ENCODE measurements around the gene DAB2IP.
A peak's percentile ranks its signal among the peaks of the same experiment; 100 is the strongest.
"Not testable (repeated sequence)": the region's sequence is repeated elsewhere in the genome, so short reads cannot be mapped to it uniquely, and the experiment has no call there.

DAB2IP gene

GRCh38 chr9:121626012-121626411 lies 25.4 kb upstream of the DAB2IP start:
- no peak for DNase-seq (ENCODE audit: low spot score)

DNA sequence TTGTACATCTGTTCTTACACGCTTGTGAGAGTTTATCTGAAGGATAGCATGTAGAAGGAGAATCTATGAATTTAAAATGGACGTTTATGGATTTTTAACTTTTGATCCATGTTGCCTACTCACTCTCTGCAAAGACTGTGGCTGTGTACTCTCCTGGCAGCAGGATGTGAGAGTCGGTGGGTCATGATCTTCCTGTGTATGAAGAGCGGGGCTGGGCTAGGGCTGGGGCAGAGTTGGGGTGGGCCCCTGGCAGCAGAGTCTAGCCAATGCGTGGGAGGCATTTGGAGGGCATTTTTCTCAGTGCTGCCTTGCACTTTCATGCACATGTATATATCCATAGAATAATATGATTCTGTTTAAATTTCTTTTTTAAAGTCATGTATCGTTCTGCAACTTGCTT lies 24.0 kb upstream of the DAB2IP start:
- no peak for DNase-seq (ENCODE audit: low spot score)

- DNase-seq (ENCODE audit: low spot score): no peak
Observed at GRCh38 chr9:121628401-121628800, 23.0 kb upstream of the DAB2IP start.

- no peak for DNase-seq (ENCODE audit: low spot score)
Observed at GRCh38 chr9:121631115-121631514, 20.3 kb upstream of the DAB2IP start.

DNA sequence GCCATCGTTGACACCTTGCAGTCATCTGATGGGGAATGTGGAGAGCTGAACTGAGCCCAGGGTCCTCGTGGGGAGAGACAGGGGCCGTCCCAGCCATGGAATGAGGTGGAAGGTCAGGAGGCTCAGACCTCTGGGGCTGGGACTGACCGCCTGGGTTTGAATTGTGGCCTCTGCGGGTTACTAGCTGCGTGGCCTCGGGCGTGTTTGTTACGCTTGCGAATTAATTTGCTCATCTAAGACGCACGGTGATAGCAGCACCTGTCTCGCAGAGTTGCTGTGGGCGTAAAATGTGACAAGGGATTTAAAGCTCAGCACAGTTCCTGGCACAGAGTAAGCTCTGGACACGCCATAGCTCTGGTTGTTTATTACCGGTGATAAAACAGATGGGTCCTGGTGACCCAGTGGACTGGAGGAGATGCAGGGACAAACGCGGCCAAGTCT lies 19.4 kb upstream of the DAB2IP start:
- no peak for DNase-seq (ENCODE audit: low spot score)

- DNase-seq (ENCODE audit: low spot score): no peak
Observed at GRCh38 chr9:121633119-121633714, 18.2 kb upstream of the DAB2IP start.

DNA sequence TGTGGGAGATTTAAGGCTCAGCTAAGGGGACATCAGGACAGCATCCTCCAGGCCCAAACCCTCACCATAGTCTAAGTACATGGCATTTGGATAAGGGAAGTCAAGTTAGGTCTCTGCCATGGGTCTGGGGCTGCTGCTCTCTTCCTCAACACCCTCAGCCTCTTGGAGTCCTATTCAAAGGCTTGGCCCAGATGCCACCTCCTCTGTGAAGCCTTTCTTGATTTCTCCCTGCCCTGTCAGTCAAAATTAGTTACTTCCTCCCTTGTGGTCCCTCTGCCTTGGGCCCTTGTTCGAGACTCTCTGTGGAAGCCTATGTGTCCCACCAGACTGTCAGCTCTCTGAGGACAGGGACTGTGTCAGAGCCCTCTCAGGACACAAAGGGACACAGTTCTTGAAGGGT lies 17.7 kb upstream of the DAB2IP start:
- DNase-seq (ENCODE audit: low spot score): no peak

DNA sequence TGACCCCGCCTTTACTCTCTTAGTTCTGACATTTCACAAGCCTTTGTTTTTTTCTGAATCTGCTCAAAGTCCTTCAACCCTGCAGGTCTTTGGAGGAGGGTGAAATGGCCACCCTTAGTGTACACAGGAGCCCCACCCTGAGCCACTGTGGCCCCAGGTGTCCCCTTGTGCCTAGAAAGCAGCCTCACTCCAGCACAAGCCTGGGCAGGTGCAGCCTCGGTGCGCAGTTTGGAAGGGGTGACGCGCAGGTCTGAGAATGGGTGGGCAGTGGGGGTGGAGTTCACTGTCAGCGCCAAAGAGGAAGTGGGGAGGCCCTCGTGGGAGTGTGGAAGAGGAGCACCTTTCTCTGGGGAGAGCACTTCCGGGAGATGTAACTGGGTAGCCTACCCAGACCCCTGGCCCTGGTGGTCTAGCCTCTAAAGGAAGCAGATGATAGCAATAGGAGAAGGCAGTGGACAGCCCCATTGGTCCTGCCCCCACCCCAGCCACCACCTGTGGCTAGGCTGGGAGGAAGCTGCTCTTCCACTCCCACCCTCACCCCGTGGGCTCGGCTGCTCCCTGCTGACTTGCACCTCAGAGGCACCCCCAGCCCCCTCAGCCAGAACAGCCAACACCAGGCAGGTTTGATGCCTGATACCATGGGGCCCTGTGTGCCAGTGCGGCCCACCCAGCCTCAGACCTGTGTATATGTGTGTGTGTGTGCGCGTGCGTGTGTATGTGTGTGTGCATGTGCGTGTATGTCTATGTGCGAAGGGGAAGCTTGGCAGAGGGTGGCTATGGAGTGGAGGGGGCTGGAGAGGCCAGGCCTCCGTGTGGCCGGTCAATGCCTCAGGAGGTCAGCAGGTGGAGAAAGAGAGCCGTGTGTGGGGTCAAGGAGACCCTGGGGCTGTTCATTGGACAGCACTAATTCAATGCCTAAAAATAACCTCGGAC lies 16.8 kb upstream of the DAB2IP start:
- peak; percentile 53 for DNase-seq (ENCODE audit: low spot score)

GRCh38 chr9:121635300-121635876 lies 16.0 kb upstream of the DAB2IP start:
- no peak for DNase-seq (ENCODE audit: low spot score)

DNA sequence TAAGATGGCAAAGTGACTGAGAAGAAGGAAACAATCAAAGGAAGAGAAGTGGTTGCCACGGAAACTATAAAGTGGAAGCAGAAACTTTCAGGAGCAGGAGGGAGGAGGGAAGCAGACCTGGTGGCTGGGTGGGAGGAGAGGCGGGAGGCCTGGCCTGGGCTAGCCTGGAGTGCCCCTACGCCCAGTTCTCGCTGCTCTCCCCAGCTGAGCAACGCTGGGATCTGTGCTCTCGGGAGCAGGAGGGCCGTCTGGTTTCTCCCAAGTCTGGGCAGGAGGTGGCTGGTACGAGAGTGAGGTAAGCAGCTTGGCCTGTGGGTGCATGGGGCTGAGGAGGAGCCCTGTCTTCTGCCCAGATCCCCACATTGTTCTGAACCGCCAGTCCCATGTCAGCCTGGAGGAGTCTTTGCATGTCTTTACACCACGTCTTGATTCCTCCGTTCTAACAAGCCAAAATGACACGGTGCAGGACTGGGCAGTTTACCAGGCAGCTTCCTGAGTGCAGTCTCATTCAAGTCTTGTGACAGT lies 15.0 kb upstream of the DAB2IP start:
- DNase-seq (ENCODE audit: low spot score): peak; percentile 43

GRCh38 chr9:121636978-121637712 lies 14.3 kb upstream of the DAB2IP start:
- DNase-seq (ENCODE audit: low spot score): no peak

DNA sequence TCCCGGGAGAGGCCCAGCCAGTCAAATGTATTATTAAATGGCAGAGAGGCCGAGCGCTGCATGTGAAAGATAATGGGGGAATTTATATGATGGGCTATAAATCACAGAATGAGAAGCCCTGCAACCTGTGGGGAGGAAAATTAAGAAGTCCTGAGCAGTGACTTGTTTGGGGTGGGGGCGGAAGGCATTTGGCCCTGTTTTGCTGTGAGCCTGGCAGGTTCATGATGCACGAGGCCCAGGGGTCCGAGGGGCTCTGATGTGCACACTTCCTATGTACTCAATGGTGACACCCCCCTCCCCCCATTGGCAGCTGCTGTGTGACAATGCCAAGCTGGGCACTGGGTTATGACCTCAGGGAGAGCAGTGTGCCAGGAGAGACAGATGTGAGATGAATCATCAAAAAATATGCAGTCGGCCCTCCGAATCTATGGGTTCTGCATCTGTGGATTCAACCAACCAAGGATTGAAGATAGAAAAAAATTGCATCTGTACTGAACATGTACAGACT lies 13.7 kb upstream of the DAB2IP start:
- DNase-seq (ENCODE audit: low spot score): peak; percentile 69

GRCh38 chr9:121638399-121638798 lies 13.0 kb upstream of the DAB2IP start:
- DNase-seq (ENCODE audit: low spot score): no peak

DNA sequence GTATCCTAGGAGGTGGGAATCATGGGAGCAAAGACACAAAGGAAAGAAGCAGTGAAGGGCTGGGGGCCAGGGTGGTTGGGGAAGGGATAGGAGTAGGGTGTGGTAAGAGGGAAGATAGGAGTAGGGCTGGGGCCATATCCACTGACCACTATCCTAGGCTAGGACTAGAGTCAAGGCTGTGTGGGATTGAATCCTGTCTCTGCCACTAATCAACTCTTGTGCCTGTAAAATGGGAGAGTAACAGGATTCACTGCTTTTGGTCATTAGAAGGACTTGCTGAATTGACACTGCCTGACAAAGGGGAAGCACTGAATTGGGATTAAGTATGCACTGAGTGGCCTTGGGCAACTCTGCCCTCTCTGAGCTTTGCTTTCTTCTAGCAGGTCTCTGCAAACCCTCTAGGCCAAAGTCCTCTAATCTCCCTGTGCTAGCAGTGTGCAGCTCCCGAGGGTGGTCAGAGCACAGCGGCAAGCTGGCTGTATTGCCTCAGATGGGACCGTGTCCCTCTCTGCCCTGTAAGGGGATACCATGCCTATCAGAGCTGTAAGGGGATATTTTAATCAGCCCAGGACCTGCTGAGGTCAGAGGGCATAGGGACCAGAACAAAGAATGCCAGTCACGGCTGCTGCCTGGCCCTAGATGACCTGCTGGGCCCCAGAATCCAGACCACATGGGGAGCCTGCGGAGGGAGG lies 12.4 kb upstream of the DAB2IP start:
- no peak for DNase-seq (ENCODE audit: low spot score)

DNA sequence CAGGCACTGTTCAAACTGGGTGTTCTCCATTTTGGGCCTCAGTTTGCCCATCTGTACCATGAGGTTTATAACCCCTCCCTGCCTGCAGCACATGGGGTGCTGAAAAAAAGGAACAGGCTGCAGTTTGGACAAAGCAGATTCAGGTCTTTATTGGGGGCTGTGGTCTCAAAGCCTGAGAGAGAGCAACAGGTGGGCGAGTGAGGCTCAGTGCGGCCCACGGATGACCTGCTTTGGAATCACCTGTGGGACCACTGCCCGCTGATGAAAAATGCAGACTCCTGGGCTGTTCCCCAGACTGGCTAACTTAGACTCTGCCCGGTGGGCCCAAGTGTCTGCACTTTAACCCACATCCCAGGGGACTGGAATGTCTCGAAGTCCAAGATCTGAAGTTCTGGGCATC lies 11.8 kb upstream of the DAB2IP start:
- DNase-seq (ENCODE audit: low spot score): no peak

GRCh38 chr9:121640076-121640475 lies 11.4 kb upstream of the DAB2IP start:
- peak; percentile 65 for DNase-seq (ENCODE audit: low spot score)

- no peak for DNase-seq (ENCODE audit: low spot score)
Observed at GRCh38 chr9:121640491-121641223, 10.8 kb upstream of the DAB2IP start.

- no peak for DNase-seq (ENCODE audit: low spot score)
Observed at GRCh38 chr9:121641224-121641611, 10.2 kb upstream of the DAB2IP start.

GRCh38 chr9:121642758-121643157 lies 8.7 kb upstream of the DAB2IP start:
- DNase-seq (ENCODE audit: low spot score): no peak

DNA sequence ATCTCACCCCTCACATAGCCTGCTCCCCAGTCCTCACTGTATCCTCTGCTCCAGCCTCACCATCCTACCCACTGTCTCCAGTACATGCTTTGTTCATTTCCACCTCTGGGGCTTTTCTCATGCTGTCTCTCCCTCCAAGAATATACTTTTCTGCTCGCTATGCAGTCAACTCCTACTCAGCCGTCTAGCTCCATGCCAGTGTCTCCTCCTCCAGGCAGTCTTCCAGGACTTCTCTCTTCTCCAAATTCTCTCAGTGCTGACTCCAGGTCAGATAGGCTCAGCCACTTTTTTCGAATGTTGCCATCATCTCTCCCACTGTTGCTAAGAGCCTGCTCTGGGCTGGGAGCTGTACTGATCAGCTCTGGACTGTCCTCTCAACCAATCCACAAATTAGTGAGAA lies 8.0 kb upstream of the DAB2IP start:
- no peak for DNase-seq (ENCODE audit: low spot score)

DNA sequence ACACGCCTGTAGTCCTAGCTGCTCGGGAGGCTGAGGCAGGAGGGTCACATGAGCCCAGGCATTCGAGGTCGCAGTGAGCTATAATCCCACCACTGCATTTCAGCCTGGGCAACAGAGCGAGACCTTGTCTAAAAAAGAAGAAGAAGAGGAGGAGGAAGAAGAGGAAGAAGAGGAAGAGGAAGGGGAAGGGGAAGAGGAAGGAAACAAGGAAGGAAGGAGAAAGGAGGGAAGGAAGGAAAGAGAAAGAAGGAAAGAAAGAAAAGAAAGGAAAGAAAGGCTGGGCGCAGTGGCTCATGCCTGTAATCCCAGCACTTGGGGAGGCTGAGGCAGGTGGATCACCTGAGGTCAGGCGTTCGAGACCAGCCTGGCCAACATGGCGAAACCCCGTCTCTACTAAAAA lies 7.4 kb upstream of the DAB2IP start:
- DNase-seq (ENCODE audit: low spot score): not testable (repeated sequence)

Data from hepatic stellate cell (primary cell).